GM19397 (cell line): ENCODE results near the gene FAN1.

ENCODE experiments used
- ATAC-seq: cut with Tn5 transposase; IDR thresholded peaks from one replicate; pipeline ENCODE4 v1.9.1; 2021; ENCODE audit warnings: mild to moderate bottlenecking, moderate library complexity; ENCODE audit not compliant: unreplicated experiment

FAN1 gene

DNA sequence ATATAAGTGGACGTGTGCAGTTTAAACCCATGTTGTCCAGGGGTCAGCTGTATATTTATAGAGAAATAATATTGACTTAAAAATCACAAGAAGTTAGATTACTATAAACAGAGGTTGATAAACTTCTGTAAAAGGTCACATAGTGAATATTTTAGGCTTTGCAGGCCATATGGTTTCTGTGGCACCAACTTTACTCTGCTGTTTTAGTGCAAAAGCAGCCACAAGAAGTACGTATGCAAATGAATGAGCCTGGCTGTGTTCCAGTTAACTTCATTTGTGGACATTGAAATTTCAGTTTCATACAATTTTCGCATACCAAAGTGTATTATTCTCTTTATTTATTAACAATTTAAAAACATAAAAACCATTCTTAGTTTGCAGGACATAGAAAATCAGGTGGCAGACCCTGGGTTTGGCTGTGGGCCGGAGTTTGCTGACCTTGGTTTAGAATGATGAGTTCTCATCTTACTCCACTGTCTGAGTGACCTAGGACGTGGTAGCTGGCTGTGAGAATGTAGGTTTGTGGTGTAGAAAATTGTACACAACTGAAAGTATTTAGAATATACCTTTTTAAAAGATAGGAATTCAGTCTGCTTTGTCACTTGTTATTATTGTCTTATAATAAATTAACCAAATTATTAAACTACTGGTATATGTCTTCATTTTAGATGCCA is 16.3 kb downstream of the FAN1 start:
- no peak for ATAC-seq

DNA sequence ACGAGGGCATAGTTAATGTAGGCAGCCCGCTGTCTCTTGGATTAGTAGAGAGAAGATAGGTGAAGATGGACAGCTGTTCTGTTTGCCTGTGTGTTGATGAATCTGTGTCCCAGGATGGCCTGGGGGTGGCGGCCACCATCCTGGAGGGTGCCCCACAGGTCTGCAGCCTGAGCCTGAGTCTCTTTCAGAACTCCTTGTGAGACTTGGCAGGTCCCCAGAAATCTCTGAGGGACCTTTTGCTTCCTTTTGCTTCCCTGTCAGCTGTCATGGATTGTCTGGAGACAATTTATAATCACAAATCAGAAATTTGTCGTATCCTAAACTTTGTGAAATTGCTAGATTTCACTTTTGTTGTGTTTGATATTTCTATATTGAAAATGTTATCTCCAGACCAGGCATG is 17.4 kb downstream of the FAN1 start:
- no peak for ATAC-seq

DNA sequence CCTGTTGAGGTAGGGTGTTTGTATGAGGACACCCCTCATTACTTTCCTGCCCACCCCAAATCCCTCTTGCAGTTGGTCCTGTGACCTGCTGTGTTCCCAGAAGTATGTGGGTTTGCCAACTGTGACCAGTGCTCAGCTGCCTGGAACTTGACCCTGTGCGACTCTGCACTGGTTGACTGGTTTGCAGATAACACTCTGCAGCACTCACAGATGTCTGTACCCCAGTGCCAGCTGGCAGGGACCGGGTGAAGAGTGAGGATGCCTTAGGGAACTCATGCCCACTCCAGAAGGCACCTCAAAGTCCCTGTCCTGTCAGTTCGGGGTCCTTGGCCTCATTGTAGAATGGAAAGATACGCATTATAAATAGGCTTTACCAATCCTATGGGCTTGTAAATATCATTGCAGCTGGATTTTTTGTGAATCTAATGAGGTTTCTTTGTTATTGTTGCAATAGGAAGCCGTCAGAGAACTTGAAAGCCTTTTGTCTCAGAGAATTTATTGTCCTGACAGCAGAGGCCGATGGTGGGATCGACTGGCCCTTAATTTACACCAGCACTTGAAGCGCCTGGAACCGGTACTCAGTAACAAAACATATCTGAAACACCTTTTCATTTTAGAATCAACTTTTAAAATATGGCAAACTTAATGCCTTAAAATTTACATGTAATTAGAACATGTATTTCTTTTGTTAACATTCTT is 18.2 kb downstream of the FAN1 start:
- ATAC-seq: no peak

DNA sequence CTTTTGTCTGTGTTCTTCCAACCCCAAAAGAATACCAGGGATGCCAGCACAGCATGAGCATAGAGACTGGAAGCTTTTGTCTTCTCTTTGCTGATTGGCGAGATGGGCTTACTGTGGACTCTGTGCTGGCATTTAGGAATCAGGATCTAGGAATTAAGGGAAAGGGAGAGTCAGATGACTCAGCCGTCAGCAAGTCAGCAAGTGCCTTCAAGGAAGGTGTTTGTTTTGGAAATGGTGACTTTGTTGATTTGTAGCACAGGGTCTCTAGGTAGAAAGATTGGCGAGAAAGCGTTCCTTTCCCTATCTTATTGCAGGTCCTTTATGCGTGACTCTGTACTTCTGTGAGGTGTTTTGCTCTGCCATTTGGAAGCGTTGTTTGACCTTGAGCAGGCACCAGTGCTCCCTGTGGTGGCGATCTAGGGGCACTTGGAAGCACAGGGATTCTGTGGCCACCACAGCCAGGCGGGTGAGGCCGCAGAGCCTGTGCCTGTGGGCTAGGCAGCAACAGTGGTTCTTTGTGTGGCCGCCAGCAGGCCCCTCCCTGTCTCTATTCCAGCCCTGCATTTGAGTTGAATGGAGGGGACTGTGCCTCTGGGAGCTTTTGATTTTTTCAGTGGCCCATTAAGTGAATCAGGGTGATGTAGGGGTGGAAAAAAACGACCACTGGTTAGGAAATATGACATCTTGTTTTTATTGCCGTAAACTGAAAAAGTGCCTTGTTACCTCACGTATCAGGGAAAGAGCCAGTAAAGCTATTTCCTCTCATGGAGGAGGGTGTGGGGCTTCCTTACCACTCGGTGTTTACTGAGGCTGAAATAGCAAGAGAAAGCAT is 19.0 kb downstream of the FAN1 start:
- ATAC-seq: no peak

DNA sequence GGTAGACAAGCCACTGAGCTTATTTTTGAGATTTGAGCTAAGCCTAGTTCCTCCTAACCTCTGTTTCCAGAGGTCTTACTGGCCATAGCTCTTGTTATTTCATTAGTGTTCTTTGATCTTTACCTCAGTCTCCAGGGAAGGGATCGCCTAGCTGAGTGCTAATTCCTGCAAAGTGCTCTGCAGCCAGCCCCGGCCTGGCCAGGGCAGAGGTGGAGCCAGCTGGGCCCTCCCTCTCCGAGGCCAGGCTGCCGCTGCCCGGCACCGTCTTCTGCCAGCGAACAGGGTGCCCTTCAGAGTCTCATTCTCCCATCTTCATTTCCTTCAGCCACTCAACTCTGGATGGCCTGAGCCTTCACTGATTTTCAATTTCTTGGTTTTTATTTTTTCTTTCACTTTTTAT is 19.7 kb downstream of the FAN1 start:
- no peak for ATAC-seq

DNA sequence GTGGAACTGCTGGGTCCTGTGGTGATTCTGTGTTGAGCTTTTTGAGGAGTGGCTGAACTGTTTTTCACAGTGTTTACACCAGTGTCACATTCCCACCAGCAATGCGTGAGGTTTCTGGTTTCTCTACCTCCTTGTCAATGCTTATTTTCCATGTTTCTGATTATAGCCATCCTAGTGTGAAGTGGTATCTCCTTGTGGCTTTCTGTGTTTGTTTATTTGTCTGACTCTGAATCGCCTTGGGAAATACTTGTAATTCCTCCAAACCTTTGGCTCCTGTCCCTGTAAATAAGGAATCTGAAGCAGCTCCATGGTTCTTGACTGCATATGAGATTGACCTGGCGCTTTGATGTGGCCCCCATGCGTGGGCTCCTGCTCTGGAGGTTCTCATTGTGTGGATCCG is 20.6 kb downstream of the FAN1 start:
- ATAC-seq: no peak

DNA sequence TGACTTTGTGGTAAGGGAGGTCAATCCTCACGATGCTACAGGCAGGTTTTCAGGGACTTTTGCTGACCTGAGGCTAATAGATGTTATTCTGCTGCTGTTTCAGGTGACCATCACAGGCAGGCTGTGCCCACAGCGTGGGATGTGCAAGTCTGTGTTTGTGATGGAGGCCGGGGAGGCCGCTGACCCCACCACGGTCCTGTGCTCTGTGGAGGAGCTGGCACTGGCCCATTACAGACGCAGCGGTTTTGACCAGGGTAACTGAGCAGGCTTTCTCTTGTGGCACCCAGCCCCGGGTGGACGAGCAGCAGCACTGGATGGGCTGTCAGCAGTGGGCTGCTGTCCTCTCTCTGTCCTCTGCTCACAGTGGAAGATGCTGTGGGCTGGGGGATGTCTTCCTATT is 22.0 kb downstream of the FAN1 start:
- no peak for ATAC-seq

DNA sequence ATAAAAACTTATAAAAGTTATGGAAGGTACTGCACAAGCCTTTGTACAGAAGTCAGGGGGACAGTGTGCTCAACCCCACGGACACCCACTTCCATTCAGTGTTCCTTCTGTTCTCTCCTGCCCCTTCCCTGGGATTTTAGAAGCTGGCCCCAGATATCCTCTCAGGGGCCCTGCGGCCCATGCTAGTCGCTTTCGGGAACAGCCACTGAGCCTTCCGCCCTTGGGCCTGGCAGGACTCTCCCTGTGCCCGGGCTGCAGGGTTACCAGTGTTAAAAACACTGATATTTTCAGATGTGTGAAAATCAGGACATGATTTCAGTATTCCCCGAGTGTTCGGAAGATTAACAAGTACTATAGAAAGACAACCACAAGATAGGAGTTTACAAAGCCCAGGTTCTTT is 22.4 kb downstream of the FAN1 start:
- no peak for ATAC-seq

DNA sequence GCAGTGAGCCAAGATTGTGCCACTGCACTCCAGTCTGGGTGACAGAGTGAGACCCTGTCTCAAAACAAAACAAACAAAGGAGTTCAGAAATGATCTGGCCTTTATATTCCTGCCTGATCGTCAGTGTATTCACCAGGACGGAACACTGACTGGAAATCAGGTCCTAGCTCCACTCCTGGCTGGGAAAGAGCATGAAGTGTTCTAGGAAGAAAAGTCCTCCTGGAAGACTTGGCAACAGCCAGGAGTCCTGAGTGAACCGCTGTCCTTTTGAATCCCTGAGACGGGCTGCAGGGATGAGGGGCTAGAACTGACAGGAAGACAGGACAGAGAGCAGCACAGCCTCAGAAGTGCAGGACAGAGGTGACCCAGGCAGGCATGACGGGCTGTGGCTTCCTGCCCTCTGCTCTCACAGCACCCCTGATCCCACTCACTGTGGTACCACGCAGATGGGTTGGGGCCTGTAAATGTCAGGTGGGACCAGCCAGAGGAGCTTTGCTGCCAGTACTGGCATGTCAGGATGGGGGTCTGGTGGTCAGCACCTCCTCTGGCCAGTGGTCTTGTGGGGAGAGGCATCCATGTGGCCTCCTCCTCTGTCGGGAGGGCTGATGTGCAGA is 23.5 kb downstream of the FAN1 start:
- ATAC-seq: no peak

DNA sequence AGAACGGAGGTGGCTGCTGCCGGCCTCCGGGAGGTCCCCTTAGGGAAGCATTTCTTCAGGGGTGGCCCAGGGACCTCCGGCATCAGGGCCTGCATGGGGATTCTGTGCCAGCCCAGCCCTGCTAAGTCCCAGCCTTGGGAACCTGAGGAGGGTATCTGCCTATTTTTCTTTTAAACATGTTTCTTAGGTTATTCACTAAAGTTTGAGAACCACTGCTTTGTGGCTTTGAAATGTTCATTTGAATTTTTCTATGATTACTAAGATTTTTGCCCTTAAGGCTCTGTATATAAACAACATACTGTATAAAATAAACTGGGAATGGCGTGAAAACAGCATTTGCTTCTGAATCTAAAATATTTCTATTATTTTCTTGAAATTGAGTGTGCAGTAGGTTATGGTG is 24.4 kb downstream of the FAN1 start:
- no peak for ATAC-seq

DNA sequence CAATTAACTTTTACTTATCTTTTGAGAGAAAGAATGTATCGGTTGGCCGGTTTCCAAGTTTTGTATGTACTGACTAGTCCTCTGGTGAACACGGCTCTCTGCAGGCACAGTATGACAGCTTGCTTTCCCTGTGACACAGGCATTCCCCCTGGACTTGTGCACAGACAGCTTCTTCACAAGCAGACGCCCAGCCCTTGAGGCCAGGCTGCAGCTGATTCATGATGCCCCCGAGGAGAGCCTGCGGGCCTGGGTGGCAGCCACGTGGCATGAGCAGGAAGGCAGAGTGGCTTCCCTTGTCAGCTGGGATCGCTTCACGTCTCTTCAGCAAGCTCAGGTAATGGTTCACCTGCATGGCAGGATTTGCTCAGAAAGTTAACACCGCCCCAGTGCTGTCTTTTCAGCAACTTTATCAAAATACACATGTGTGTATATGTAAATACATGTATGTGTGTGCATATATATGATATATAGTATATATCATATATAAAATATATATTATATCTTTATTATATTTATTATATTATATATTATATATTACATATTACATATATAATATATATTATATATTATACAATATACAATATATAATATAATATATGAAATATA is 25.5 kb downstream of the FAN1 start:
- ATAC-seq: no peak

DNA sequence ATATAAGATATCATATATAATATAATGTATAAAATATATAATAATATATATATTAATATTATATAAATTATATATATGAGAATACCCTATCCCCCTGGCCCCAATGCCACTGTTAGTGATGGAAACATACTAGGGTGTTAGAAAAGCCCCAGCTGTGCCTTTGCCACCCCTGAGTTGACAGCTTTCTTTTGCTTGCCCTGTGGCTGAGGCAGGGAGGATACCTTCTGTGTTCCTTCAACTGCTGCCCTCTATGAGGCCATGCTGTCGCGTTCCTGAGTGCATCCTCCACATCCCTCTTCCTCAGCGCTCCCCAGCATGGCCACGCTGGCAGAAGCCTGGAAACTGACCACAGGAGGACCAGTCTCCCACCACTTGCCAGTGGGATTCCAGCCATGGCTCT is 26.3 kb downstream of the FAN1 start:
- ATAC-seq: no peak

DNA sequence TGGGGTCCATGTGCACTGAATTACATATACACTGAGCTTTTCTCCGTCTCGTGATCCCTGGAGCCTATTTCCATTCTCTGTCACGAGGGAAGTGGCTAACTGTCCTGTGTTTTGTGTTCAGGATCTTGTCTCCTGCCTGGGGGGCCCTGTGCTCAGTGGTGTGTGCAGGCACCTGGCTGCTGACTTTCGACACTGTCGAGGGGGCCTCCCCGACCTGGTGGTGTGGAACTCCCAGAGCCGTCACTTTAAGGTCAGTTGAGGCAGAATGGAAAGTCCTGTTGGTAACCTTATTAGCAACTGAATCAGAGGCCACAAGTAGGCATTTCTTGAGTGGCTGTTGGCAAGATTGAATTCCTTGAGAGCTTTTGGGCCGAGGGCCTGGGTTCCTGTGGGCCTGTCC is 26.7 kb downstream of the FAN1 start:
- ATAC-seq: no peak

DNA sequence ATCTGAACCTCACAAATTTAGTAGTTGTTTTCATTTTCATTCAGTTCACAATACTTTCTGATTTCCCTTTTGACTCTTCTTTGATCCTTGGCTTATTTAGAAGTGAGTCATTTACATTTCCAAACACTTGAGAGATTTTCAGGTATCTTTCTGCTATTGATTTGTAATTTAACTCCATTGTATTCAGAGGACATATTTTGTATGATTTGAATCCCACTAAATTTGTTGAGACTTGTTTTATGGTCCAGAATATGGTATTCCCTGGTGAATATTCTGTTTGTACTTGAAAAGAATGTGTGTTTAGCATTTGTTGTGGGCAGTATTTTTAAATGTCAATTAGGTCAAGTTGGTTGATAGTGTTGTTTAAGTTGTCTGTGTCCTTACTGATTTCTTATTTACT is 29.6 kb downstream of the FAN1 start:
- no peak for ATAC-seq

DNA sequence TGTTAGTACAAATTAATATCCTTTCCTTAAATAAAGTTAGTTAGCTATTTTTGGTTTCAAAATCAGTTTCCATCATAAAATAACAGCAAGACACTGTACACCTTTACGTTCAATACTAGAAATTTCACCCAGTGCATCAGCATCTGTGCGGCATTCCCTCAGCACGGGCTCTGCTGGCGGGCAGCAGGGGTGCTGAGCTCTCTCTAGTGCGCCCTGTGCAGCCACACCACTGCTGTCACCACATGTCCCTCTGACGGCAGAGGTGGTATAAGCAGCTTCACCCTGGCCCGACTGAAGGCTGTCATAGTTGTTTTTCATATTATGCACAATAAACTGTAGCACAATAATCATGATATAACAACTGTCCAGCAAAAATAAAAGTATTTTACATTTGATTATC is 35.4 kb downstream of the FAN1 start:
- ATAC-seq: no peak

DNA sequence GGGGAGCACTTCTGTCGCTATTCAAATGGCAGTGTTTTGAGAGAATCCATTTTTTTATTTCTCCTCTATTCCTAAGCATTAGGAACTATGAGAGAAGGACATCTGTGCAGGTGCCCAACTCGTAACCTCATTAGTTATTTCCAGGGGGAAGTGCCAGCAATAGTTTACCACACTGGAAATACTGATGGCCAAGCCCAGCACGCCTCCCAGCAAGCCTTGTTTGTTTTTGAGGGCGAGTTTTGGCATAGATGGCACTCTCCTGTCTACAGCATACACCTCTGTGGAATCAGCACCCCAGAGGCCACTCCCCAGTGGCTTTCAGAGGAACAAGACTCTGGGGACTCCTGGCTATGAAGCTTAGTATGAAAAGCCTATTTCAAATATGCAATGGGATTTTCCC is 36.6 kb downstream of the FAN1 start:
- no peak for ATAC-seq

DNA sequence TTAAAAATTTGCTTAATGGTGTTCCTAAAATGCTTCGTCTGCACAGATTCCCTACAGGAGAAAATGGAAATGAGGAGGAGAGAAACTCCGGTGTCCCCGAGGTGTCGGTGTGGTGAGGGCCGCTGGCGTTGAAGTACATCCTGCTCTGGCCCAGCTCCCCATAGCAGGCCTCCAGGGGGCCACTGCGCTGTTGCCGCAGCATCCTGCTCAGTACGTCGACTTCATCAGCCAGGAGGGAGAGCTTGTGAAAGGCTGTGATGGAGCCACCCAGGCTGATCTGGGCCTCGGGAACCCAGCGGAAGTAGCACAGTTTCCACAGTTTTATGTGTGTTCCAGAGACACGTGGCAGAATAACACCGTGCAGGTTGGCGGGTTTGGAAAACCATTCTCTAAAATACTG is 37.8 kb downstream of the FAN1 start:
- ATAC-seq: no peak

DNA sequence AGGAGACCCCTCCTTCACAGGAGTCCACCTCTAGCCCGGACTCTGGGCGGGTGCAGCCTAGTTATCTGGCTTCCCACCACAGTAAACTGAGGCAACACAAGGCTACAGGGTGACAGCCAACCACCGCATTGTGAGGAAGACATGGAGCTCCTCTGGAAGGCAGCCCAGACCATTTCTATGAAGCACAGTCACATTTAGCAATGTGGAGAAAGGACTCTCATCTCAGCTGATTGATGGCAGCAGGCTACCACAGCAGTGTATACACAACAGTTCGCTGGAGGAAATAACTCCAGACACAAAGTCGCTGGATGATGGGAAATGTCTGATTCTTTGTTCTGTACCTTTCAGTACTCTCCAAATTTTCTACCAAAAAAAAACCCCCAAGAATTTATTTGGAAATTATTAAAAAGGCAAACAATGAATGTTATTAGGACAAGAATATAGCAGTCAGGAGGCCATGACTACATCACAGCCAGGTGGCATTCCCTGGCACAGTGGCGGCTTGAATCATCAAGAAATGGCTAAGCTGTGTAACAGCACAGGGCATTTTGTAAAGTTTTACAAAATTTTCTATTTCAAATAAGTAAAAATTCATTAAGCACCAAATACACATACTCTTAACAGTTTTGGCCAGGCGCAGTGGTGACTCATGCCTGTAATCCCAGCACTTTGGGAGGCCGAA is 40.1 kb downstream of the FAN1 start:
- ATAC-seq: no peak

DNA sequence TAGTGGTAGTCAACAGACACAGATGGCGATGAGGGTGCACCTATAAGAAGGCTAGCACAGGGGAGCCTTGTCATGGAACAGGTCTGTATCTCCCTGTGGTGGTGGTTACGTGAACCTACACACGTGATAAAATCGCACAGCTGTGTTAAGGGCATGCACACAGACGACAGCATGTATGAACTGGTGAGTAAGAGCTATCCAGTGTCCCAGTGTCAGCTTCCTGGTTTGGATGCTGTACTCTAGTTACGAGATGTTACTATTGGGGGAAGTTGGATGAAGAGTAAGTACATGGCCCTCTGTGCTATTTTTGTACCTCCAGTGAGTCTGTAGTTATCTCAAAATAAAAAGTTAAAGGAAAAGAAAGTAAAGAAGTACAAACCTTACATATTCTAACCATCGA is 49.5 kb downstream of the FAN1 start:
- ATAC-seq: no peak

DNA sequence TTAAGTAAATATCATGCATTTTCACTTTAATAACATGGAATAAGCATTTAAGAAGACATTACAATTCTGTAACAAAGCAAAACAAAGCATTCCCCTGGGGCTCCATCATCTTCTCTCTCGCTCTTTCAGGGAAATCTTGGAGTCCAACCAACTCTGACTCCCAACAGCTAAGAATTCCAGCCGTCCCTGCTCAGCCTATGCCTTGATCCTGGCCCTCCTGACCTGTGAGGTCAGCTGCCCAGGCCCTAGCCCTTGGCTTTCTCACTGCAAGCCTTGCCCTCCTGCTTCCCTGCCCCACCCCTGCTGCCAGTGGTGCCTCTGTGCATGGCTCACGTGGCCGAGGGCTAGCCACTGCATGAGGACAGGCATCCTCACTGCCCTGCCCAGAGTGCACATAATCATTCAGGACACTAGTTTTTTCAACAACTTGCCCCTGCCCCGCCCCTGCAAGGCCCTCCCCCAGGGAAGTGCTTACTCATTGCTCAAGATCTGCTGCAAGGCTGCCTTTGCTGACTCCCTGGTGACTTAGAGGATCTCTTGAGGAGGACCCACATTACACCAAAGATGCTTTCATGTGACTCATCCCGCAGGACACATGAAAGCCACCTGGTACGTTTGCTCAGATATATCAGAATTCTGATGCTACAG is 50.1 kb downstream of the FAN1 start:
- ATAC-seq: no peak
